Stomach (tissue), 9 donors: ENCODE data around the gene FYN. TPM values are rescaled to one million over a fixed set of nuclear protein-coding genes. Genes with fewer than 3 reads are reported as not detected.

Experiments used
- DNase-seq, 2 donors: peaks; one replicate each; pipeline versions ENCODE4 v3.0.0 to v3.0.0-alpha.2; 2013 to 2019
- H3K27ac ChIP-seq, 5 donors: fragments of 200-600 bp in 4 of 5; sonication (generic) in 4 of 5; one replicate each; pipeline ENCODE4 v1.5.1; 2013 to 2019; ENCODE audit warnings: mild to moderate bottlenecking in 1 of 5, moderate library complexity in 1 of 5
- H3K27me3 ChIP-seq, 3 donors: fragments of 200-600 bp; sonication (generic); one replicate each; pipeline ENCODE4 v1.5.1; 2017 to 2019; ENCODE audit warnings: mixed run types in 1 of 3
- H3K36me3 ChIP-seq, 4 donors: fragments of 200-600 bp; sonication (generic); 1 replicate in 3 of 4; 2 replicates in 1 of 4; pipeline ENCODE4 v1.5.1; 2016 to 2019
- H3K4me1 ChIP-seq, 4 donors: fragments of 200-600 bp; sonication (generic); one replicate each; pipeline ENCODE4 v1.5.1; 2016 to 2019
- H3K4me3 ChIP-seq, 4 donors: fragments of 200-600 bp; sonication (generic) in 3 of 4; one replicate each; pipeline ENCODE4 v1.5.1; 2016 to 2019; ENCODE audit warnings: mild to moderate bottlenecking in 1 of 4
- H3K9me3 ChIP-seq, 4 donors: fragments of 200-600 bp; sonication (generic); one replicate each; pipeline ENCODE4 v1.5.1; 2016 to 2019
- CTCF ChIP-seq, 7 experiments: fragments of 450-650 bp in 4 of 7; fragments of 200-600 bp in 3 of 7; sonication (generic) in 3 of 7; IDR thresholded peaks; one replicate each; pipeline ENCODE4 v1.5.1; 2016 to 2019; ENCODE audit warnings: antibody characterized with exemption in 7 of 7, control low read depth in 2 of 7, mild to moderate bottlenecking in 1 of 7
- EP300 ChIP-seq: sonication (generic); formaldehyde crosslinking; IDR thresholded peaks from one replicate; pipeline ENCODE4 v1.6.1; 2017; ENCODE audit warnings: antibody characterized with exemption
- POLR2A ChIP-seq, 4 donors: fragments of 450-650 bp; IDR thresholded peaks; one replicate each; pipeline ENCODE4 v1.6.1; 2016; ENCODE audit warnings: antibody characterized with exemption in 4 of 4, control low read depth in 2 of 4, mild to moderate bottlenecking in 1 of 4, moderate library complexity in 1 of 4
- POLR2AphosphoS5 ChIP-seq, 3 donors: sonication (generic); formaldehyde crosslinking; IDR thresholded peaks; one replicate each; pipeline ENCODE4 v1.6.1; 2016; ENCODE audit warnings: antibody characterized with exemption in 3 of 3
- WGBS, 5 donors: extraction: QIAGEN DNeasy Blood & Tissue Kit in 3 of 5; methylation state at CpG; one replicate each; pipeline versions ENCODE4 v1.1.5 to v1.1.7; 2013 to 2018; 5-methylcytosine and 5-hydroxymethylcytosine counted together
- intact Hi-C: fragments of 100-400 bp; cut with DNase I; formaldehyde crosslinking; loops from one replicate; pipeline ENCODE4 v1.15.1; 2023; ENCODE audit warnings: low total_unique reads
- polyA plus RNA-seq, 3 donors: library from polyadenylated mRNA; stranded (reverse); fragments of 200-250 nt; gene quantifications; one replicate each; pipeline ENCODE4 v1.2.3, GENCODE V29; 2013
- total RNA-seq, 5 donors: library from RNA; depleted of rRNA; stranded (reverse); fragments of >200 nt; gene quantifications; one replicate each; pipeline versions ENCODE4 v1.1.0 to v1.2.3, GENCODE V29; 2014 to 2016
- donor health status: healthy with polysubstance abuse.
- donor health status: Bipolar disorder and iron deficiency.
- donor health status: healthy.

Gene FYN
- total and polyA plus RNA-seq, 8 donors = 8.4 to 146 (median 37.1) TPM

- 93 to 99% (median 96%) methylated on average over 5 of the region's 5 CpGs for WGBS, 5 donors
- Histone ChIP-seq H3K36me3 (no peaks in the 10 kb centered on the region), H3K4me1 (peaks cover 0 to 3% (median 0%) of the 10 kb centered on the region in 4 donors), H3K27me3 (no peaks in the 10 kb centered on the region), H3K27ac (no peak overlapping the region), H3K9me3 (no peaks in the 10 kb centered on the region), H3K4me3 (no peak overlapping the region)
- intact Hi-C loops = loop anchor here (10.0 kb wide), 1 partner anchor 283 kb away; no protein-coding TSS in a partner anchor
- TF ChIP-seq EP300 (no peak), POLR2AphosphoS5 (IDR thresholded peaks at IDR 0.05) (no peak), POLR2A (IDR thresholded peaks at IDR 0.05) (no peak), CTCF (IDR thresholded peaks at IDR 0.05) (no peak)
- DNase-seq = no peak
These were observed 225.2 kb downstream of the FYN start for GRCh38 chr6:111648100-111648499.

GRCh38 chr6:111646942-111647341, 226.3 kb downstream of the FYN start:
- WGBS, 5 donors = 43 to 55% (median 53%) methylated on average over 8 of the region's 8 CpGs
- no peak overlapping the region for H3K4me3 ChIP-seq
- H3K36me3 ChIP-seq = no peaks in the 10 kb centered on the region
- no peaks in the 10 kb centered on the region for H3K9me3 ChIP-seq
- intact Hi-C loops = loop anchor here (10.0 kb wide), 1 partner anchor 282 kb away; no protein-coding TSS in a partner anchor
- peak in 1 of 2 donors; percentile 62 for DNase-seq
- H3K27ac ChIP-seq = peak overlapping the region in 3 of 5 donors; percentile 4 to 40 (median 29)
- peaks cover 0 to 10% (median 6%) of the 10 kb centered on the region in 4 donors for H3K4me1 ChIP-seq
- H3K27me3 ChIP-seq = no peaks in the 10 kb centered on the region
- TF ChIP-seq CTCF (IDR thresholded peaks at IDR 0.05) (no peak), POLR2A (IDR thresholded peaks at IDR 0.05) (no peak), EP300 (no peak), POLR2AphosphoS5 (IDR thresholded peaks at IDR 0.05) (no peak)

DNA sequence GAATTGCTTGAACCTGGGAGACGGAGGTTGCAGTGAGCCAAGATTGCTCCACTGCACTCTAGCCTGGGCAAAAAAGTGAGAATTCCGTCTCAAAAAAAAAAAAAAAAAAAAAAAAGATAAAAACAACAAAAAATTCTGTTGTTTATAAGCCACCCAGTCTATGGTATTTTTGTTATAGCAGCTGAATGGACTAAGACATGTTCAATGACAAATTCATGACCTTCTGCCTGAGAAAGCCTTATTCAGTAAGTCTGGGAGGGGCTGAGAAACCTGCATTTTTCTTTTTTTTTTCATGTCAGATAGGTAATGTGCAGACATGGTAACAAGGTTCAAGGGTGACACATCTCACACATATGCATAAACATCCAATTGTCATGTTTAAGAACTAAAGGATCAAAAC, 227.2 kb downstream of the FYN start:
- DNase-seq = no peak
- Histone ChIP-seq H3K27me3 (no peaks in the 10 kb centered on the region), H3K27ac (no peak overlapping the region), H3K4me1 (peaks cover 0 to 10% (median 6%) of the 10 kb centered on the region in 4 donors), H3K4me3 (no peak overlapping the region), H3K36me3 (no peaks in the 10 kb centered on the region), H3K9me3 (no peaks in the 10 kb centered on the region)
- intact Hi-C loops = loop anchor here (10.0 kb wide), 1 partner anchor 281 kb away; no protein-coding TSS in a partner anchor
- WGBS, 5 donors = 47 to 100% (median 70%) methylated on average over 2 of the region's 2 CpGs
- no peak for TF ChIP-seq CTCF (IDR thresholded peaks at IDR 0.05)
- TF ChIP-seq EP300 = no peak
- TF ChIP-seq POLR2A (IDR thresholded peaks at IDR 0.05) = no peak
- TF ChIP-seq POLR2AphosphoS5 (IDR thresholded peaks at IDR 0.05) = no peak

GRCh38 chr6:111644893-111645430, 228.3 kb downstream of the FYN start:
- Histone ChIP-seq H3K4me1 (peaks cover 0 to 10% (median 6%) of the 10 kb centered on the region in 4 donors), H3K4me3 (no peak overlapping the region), H3K36me3 (no peaks in the 10 kb centered on the region), H3K27ac (no peak overlapping the region), H3K27me3 (no peaks in the 10 kb centered on the region), H3K9me3 (no peaks in the 10 kb centered on the region)
- no peak for TF ChIP-seq POLR2A (IDR thresholded peaks at IDR 0.05)
- WGBS, 5 donors = 50 to 92% (median 58%) methylated on average over 1 to 4 of the region's 4 CpGs
- DNase-seq = no peak
- intact Hi-C loops = loop anchor here (10.0 kb wide), 1 partner anchor 280 kb away; no protein-coding TSS in a partner anchor
